GM12878 (cell line): ENCODE results near the gene LYL1. TPM values are rescaled to one million over a fixed set of nuclear protein-coding genes. Genes with fewer than 3 reads are reported as not detected.
A peak's percentile ranks its signal among the peaks of the same experiment; 100 is the strongest.

ENCODE experiments used
- ATAC-seq: fragments of 200-7000 bp; cut with Tn5 transposase; 3 replicates; pipeline ENCODE4 v1.9.1; 2020; ENCODE audit warnings: mild to moderate bottlenecking, moderate library complexity
- BruUV-seq: library from RNA; stranded (reverse); fragments of 400-500 nt; replicated peaks from 2 replicates; lab custom pipeline; 2021; lab: Mats Ljungman, UMichigan
- CTCF ChIA-PET: fragments of 300-600 bp; sonication (Branson Sonifier 250); formaldehyde crosslinking; extraction: SDS; loops from one replicate; lab custom pipeline; 2021; ENCODE audit warnings: inconsistent platforms; lab: Yijun Ruan, JAX
- POLR2A ChIA-PET: fragments of 350-600 bp; formaldehyde crosslinking; extraction: SDS; loops from one replicate; lab custom pipeline; 2021; ENCODE audit warnings: inconsistent platforms; lab: Charles Lee
- RAD21 ChIA-PET: fragments of 300-600 bp; sonication (Branson Sonifier 250); formaldehyde crosslinking; loops from one replicate; lab custom pipeline; 2023; ENCODE audit warnings: antibody characterized with exemption; ENCODE audit not compliant: unreplicated experiment; lab: Charles Lee
- SMC1A ChIA-PET: fragments of 300-600 bp; sonication (Branson Sonifier 250); formaldehyde crosslinking; loops from one replicate; lab custom pipeline; 2023; ENCODE audit not compliant: unreplicated experiment, uncharacterized antibody; lab: Charles Lee
- DNase-seq: peaks from one replicate; pipeline ENCODE4 v3.0.0-alpha.2; 2011; ENCODE audit warnings: low read depth, low spot score
- FAIRE-seq: peaks from 3 replicates; lab custom pipeline; 2011; peaks lifted over from hg19 to GRCh38; lab: Jason Lieb, UNC
- H2AFZ ChIP-seq: 2 replicates; pipeline ENCODE4 v1.6.0; 2011; ENCODE audit warnings: low read depth, low read length, control low read depth; ENCODE audit not compliant: control insufficient read depth
- H3K27ac ChIP-seq: 2 replicates; pipeline ENCODE4 v1.5.1; 2011; ENCODE audit warnings: control low read depth; ENCODE audit not compliant: control insufficient read depth, insufficient read depth
- H3K27me3 ChIP-seq, 2 experiments: replicated peaks in 1 of 2; 2 replicates each; pipeline versions ENCODE4 v1.6.0 to v1.6.1; 2011; ENCODE audit warnings: low read length in 1 of 2; ENCODE audit not compliant: control insufficient read depth in 2 of 2, insufficient read depth in 2 of 2
- H3K36me3 ChIP-seq, 2 experiments: 2 replicates each; pipeline ENCODE4 v1.5.1; 2011; ENCODE audit warnings: low read length in 1 of 2; ENCODE audit not compliant: control insufficient read depth in 2 of 2, insufficient read depth in 2 of 2
- H3K4me1 ChIP-seq: 2 replicates; pipeline ENCODE4 v1.6.1; 2011; ENCODE audit warnings: mild to moderate bottlenecking, low read length, moderate library complexity, mixed read lengths; ENCODE audit not compliant: control insufficient read depth, insufficient read depth
- H3K4me2 ChIP-seq: 2 replicates; pipeline ENCODE4 v1.6.0; 2011; ENCODE audit warnings: control low read depth; ENCODE audit not compliant: control insufficient read depth, insufficient read depth
- H3K4me3 ChIP-seq: fragments of 200-600 bp; sonication (generic); 2 replicates; pipeline ENCODE4 v1.5.1; 2016
- H3K79me2 ChIP-seq: 2 replicates; pipeline ENCODE4 v1.6.0; 2011; ENCODE audit warnings: low read length; ENCODE audit not compliant: control insufficient read depth, insufficient read depth
- H3K9ac ChIP-seq: 2 replicates; pipeline ENCODE4 v1.8.0; 2011; ENCODE audit warnings: low read length, control low read depth, mixed read lengths; ENCODE audit not compliant: control insufficient read depth, insufficient read depth
- H3K9me3 ChIP-seq: replicated peaks from 3 replicates; pipeline ENCODE4 v1.5.1; 2011; ENCODE audit warnings: mild to moderate bottlenecking, low read length; ENCODE audit not compliant: control insufficient read depth, insufficient read depth
- H4K20me1 ChIP-seq: 2 replicates; pipeline ENCODE4 v1.6.0; 2011; ENCODE audit not compliant: control insufficient read depth, insufficient read depth
- CHD4 ChIP-seq: fragments of 200-600 bp; sonication (generic); IDR thresholded peaks from 2 replicates; pipeline ENCODE4 v1.6.1; 2016; ENCODE audit warnings: mild to moderate bottlenecking
- CREB1 ChIP-seq: IDR thresholded peaks from 2 replicates; pipeline ENCODE4 v1.6.1; 2012; ENCODE audit warnings: low read depth, mild to moderate bottlenecking, inconsistent platforms
- FOXK2 ChIP-seq: fragments of 450-650 bp; IDR thresholded peaks from 2 replicates; pipeline ENCODE4 v1.6.1; 2017; ENCODE audit warnings: mild to moderate bottlenecking, moderate library complexity
- JUNB ChIP-seq: IDR thresholded peaks from 2 replicates; pipeline ENCODE4 v1.6.1; 2016; ENCODE audit warnings: antibody characterized with exemption, mild to moderate bottlenecking
- KAT2A ChIP-seq: conservative IDR thresholded peaks from 2 replicates; pipeline ENCODE4 v1.6.1; 2011; ENCODE audit warnings: low read depth, low read length; ENCODE audit not compliant: control insufficient read depth
- NFYB ChIP-seq: IDR thresholded peaks from 2 replicates; pipeline ENCODE4 v1.6.1; 2011; ENCODE audit warnings: low read depth, mild to moderate bottlenecking, low read length, improper control_type of control experiment, moderate library complexity; ENCODE audit not compliant: insufficient read depth
- POU2F2 ChIP-seq: IDR thresholded peaks from 3 replicates; pipeline ENCODE4 v1.6.1; 2011; ENCODE audit warnings: low read depth, mild to moderate bottlenecking, low read length, borderline replicate concordance
- PRDM15 ChIP-seq: fragments of 450-650 bp; formaldehyde crosslinking; IDR thresholded peaks from 2 replicates; pipeline ENCODE4 v1.4.0; 2020; ENCODE audit warnings: mild to moderate bottlenecking, moderate library complexity
- SREBF2 ChIP-seq: IDR thresholded peaks from 2 replicates; pipeline ENCODE4 v1.6.1; 2012; ENCODE audit warnings: mild to moderate bottlenecking, low read length
- YBX1 ChIP-seq: fragments of 450-650 bp; IDR thresholded peaks from 2 replicates; pipeline ENCODE4 v1.6.1; 2016; ENCODE audit warnings: antibody characterized with exemption
- ZNF207 ChIP-seq: fragments of 450-650 bp; IDR thresholded peaks from 2 replicates; pipeline ENCODE4 v1.6.1; 2014; ENCODE audit warnings: antibody characterized with exemption, mild to moderate bottlenecking, borderline replicate concordance
- ZNF24 ChIP-seq: fragments of 450-650 bp; IDR thresholded peaks from 2 replicates; pipeline ENCODE4 v1.6.1; 2017; ENCODE audit warnings: antibody characterized with exemption, mild to moderate bottlenecking
- ZNF592 ChIP-seq: fragments of 450-650 bp; IDR thresholded peaks from 2 replicates; pipeline ENCODE4 v1.6.1; 2017; ENCODE audit warnings: mild to moderate bottlenecking, moderate library complexity
- WGBS: methylation state at CpG from one replicate; pipeline ENCODE4 v1.1.6; 2016; ENCODE audit warnings: low lambda C conversion rate; ENCODE audit not compliant: insufficient replicate concordance, insufficient coverage; ENCODE audit errors: missing lambda C conversion rate; 5-methylcytosine and 5-hydroxymethylcytosine counted together
- in situ Hi-C: fragments of 300-500 bp; cut with MboI; formaldehyde crosslinking; loops from 9 replicates; pipeline ENCODE4 v1.14.3; 2018; ENCODE audit warnings: mixed read lengths
- intact Hi-C: fragments of 100-400 bp; cut with micrococcal nuclease; formaldehyde crosslinking; loops from one replicate; pipeline ENCODE4 v1.14.2; 2022; ENCODE audit not compliant: unreplicated experiment
- polyA plus RNA-seq, 11 experiments: library from polyadenylated mRNA; depleted of rRNA in 4 of 11; unstranded in 6 of 11; stranded (reverse) in 5 of 11; fragments of >200 nt; fragmentation: Nextera tagmentation in 4 of 11; fragmentation: Illumina TruSeq in 1 of 11; extraction: Ambion mirVana in 4 of 11; extraction: Trizol in 1 of 11; gene quantifications; 1 replicate in 1 of 11; 2 replicates in 10 of 11; pipeline versions ENCODE4 v1.2.1 to v1.2.3, GENCODE V29; 2011 to 2016; ENCODE audit warnings: inconsistent platforms in 2 of 11, missing spikeins in 2 of 11, low read depth in 1 of 11
- total RNA-seq, 4 experiments: library from RNA; depleted of rRNA in 3 of 4; stranded (reverse); fragments of >200 nt in 3 of 4; fragmentation: Illumina TruSeq in 1 of 4; extraction: Trizol in 1 of 4; gene quantifications; 2 replicates each; pipeline versions ENCODE4 v1.2.1 to v1.2.3, GENCODE V29; 2013 to 2021
- TF ChIP-seq, protein P1 (sequence below): fragments of 450-650 bp; IDR thresholded peaks from 2 replicates; pipeline ENCODE4 v1.6.1; 2016; ENCODE audit warnings: mild to moderate bottlenecking
- TF ChIP-seq, protein P2 (sequence below): IDR thresholded peaks from 2 replicates; pipeline ENCODE4 v1.6.1; 2012; ENCODE audit warnings: low read depth, low read length, improper control_type of control experiment

The LYL1 gene
- total and polyA plus RNA-seq, 10 of the 15 experiments (the other 5 are each of a cell fraction or from before 2014, with no cell fraction given) = 0.10 to 34.8 (median 4.4) TPM

DNA sequence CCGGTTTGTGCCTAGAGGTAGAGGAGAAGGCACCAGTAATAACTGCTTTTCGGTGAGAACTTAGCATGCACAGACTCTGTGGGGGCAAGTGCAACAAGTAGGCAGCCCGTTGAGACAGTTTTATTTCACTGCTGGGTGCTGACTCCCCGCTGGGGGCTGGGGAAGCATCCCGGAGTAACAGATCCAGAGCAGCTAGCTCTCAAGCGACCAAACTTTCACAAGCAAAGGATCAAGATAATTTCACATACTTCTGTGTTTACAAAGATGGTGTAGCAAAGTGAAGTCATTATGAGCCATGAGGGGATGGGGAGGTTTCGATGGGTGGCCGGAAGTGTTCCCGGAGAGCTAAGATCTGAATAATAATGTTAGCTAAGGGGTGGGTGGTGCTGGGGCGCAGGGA is 18.2 kb upstream of the LYL1 start:
- intact Hi-C loops = no loop called here
- WGBS = 88% methylated on average over 10 of the region's 10 CpGs
- Histone ChIP-seq H3K27me3 (no peaks in the 10 kb centered on the region), H3K4me3 (peak overlapping the region; percentile 32; the same call in 1 of the 2 replicates), H2AFZ (no peak overlapping the region), H3K27ac (no peak overlapping the region), H3K4me1 (peaks cover 25% of the 10 kb centered on the region), H3K4me2 (peak overlapping the region; percentile 90; the same call in 1 of the 2 replicates), H3K9ac (no peak overlapping the region; the same call in 1 of the 2 replicates), H4K20me1 (peaks cover 10% of the 10 kb centered on the region), H3K79me2 (peaks cover 58% of the 10 kb centered on the region), H3K9me3 (no peaks in the 10 kb centered on the region), H3K36me3 (peaks cover 5 to 7% of the 10 kb centered on the region in 2 experiments; a peak in 3 of 4 replicates)
- no TSS peak for BruUV-seq
- ChIA-PET CTCF (interaction anchor here (1.3 to 3.0 kb wide), 2 partner anchors 16 to 29 kb away, joined by 3 to 13 read pairs; partner anchors contain the start of genes IER2 and STX10), POLR2A (interaction anchor here (0.6 to 0.9 kb wide), 2 partner anchors 9 to 32 kb away, joined by 3 read pairs; no protein-coding TSS in a partner anchor), SMC1A (no interaction called here), RAD21 (interaction anchor here (1.4 kb wide), 1 partner anchor 29 kb away, joined by 3 read pairs; the partner anchor contains the start of genes IER2 and STX10)
- DNase-seq (no peak), FAIRE-seq (no peak), ATAC-seq (no peak)
- in situ Hi-C loops = no loop called here
- TF ChIP-seq SREBF2 = no peak
- TF ChIP-seq YBX1 = no peak
- TF ChIP-seq FOXK2 = no peak
- TF ChIP-seq POU2F2 = no peak
- no peak for TF ChIP-seq CHD4
- TF ChIP-seq KAT2A = no peak
- no peak for TF ChIP-seq NFYB
- TF ChIP-seq, protein P1, sequence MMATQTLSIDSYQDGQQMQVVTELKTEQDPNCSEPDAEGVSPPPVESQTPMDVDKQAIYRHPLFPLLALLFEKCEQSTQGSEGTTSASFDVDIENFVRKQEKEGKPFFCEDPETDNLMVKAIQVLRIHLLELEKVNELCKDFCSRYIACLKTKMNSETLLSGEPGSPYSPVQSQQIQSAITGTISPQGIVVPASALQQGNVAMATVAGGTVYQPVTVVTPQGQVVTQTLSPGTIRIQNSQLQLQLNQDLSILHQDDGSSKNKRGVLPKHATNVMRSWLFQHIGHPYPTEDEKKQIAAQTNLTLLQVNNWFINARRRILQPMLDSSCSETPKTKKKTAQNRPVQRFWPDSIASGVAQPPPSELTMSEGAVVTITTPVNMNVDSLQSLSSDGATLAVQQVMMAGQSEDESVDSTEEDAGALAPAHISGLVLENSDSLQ = no peak
- no peak for TF ChIP-seq ZNF24
- no peak for TF ChIP-seq ZNF592
- TF ChIP-seq JUNB = no peak
- no peak for TF ChIP-seq ZNF207
- no peak for TF ChIP-seq PRDM15 (CRISPR knock-in tag)
- TF ChIP-seq, protein P2, sequence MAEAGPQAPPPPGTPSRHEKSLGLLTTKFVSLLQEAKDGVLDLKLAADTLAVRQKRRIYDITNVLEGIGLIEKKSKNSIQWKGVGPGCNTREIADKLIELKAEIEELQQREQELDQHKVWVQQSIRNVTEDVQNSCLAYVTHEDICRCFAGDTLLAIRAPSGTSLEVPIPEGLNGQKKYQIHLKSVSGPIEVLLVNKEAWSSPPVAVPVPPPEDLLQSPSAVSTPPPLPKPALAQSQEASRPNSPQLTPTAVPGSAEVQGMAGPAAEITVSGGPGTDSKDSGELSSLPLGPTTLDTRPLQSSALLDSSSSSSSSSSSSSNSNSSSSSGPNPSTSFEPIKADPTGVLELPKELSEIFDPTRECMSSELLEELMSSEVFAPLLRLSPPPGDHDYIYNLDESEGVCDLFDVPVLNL = no peak
- no peak for TF ChIP-seq CREB1
